Activated CD8-positive, alpha-beta memory T cell treated with anti-CD3 and anti-CD28 coated beads for 48 hours (primary cell): ENCODE measurements around the gene THOC5.

Experiments
- DNase-seq, 3 experiments: peaks; one replicate each; pipeline ENCODE4 v3.0.0-alpha.2; 2020; ENCODE audit warnings: low read depth in 2 of 3, low spot score in 2 of 3

The THOC5 gene

GRCh38 chr22:29478326-29479276, 75.0 kb downstream of the THOC5 start:
- no peak for DNase-seq

- no peak for DNase-seq
Observed at GRCh38 chr22:29477723-29478318, 75.7 kb downstream of the THOC5 start.

GRCh38 chr22:29476116-29476515, 77.4 kb downstream of the THOC5 start:
- DNase-seq, result no peak

- DNase-seq, result no peak
Observed at GRCh38 chr22:29475550-29475949, 78.0 kb downstream of the THOC5 start.

GRCh38 chr22:29473001-29473400, 80.6 kb downstream of the THOC5 start:
- DNase-seq, result no peak

- DNase-seq, result peak; percentile 39 to 81 (median 75)
Observed at GRCh38 chr22:29470159-29470855, 83.2 kb downstream of the THOC5 start.

GRCh38 chr22:29469755-29470154, 83.8 kb downstream of the THOC5 start:
- no peak for DNase-seq

GRCh38 chr22:29464581-29464980, 89.0 kb downstream of the THOC5 start:
- no peak for DNase-seq

- no peak for DNase-seq
Observed at GRCh38 chr22:29463629-29464028, 89.9 kb downstream of the THOC5 start.

- DNase-seq, result no peak
Observed at GRCh38 chr22:29461263-29461662, 92.3 kb downstream of the THOC5 start.

GRCh38 chr22:29459773-29460172, 93.8 kb downstream of the THOC5 start:
- no peak for DNase-seq

- no peak for DNase-seq
Observed at GRCh38 chr22:29458551-29458950, 95.0 kb downstream of the THOC5 start.

GRCh38 chr22:29457730-29458129, 95.8 kb downstream of the THOC5 start:
- no peak for DNase-seq

- DNase-seq, result no peak
Observed at GRCh38 chr22:29456211-29456671, 97.3 kb downstream of the THOC5 start.
